Ecto neural progenitor cell (in vitro differentiated cells): ENCODE measurements around the gene SPIRE1.
"Not testable (repeated sequence)": the region's sequence is repeated elsewhere in the genome, so short reads cannot be mapped to it uniquely, and the experiment has no call there.

Source experiments
- DNase-seq: peaks from one replicate; pipeline ENCODE4 v3.0.0-alpha.2; 2018; ENCODE audit warnings: low spot score

SPIRE1 gene

GRCh38 chr18:12416098-12416729 is 241.7 kb downstream of the SPIRE1 start:
- no peak for DNase-seq

- no peak for DNase-seq
Observed at GRCh38 chr18:12411456-12411855, 246.5 kb downstream of the SPIRE1 start.

- not testable (repeated sequence) for DNase-seq
Observed at GRCh38 chr18:12410747-12411146, 247.2 kb downstream of the SPIRE1 start.

GRCh38 chr18:12410081-12410481 is 247.8 kb downstream of the SPIRE1 start:
- no peak for DNase-seq

GRCh38 chr18:12409469-12409868 is 248.4 kb downstream of the SPIRE1 start:
- DNase-seq, result no peak

- no peak for DNase-seq
Observed at GRCh38 chr18:12408247-12408869, 249.5 kb downstream of the SPIRE1 start.

- DNase-seq, result no peak
Observed at GRCh38 chr18:12406371-12407111, 251.4 kb downstream of the SPIRE1 start.

- DNase-seq, result no peak
Observed at GRCh38 chr18:12405066-12405465, 252.8 kb downstream of the SPIRE1 start.

GRCh38 chr18:12403601-12404506 is 254.1 kb downstream of the SPIRE1 start:
- no peak for DNase-seq

- DNase-seq, result no peak
Observed at GRCh38 chr18:12401881-12402280, 256.0 kb downstream of the SPIRE1 start.

GRCh38 chr18:12399231-12399630 is 258.7 kb downstream of the SPIRE1 start:
- no peak for DNase-seq

GRCh38 chr18:12398625-12399024 is 259.3 kb downstream of the SPIRE1 start:
- DNase-seq, result no peak

GRCh38 chr18:12397793-12398192 is 260.1 kb downstream of the SPIRE1 start:
- DNase-seq, result no peak

- no peak for DNase-seq
Observed at GRCh38 chr18:12397254-12397653, 260.7 kb downstream of the SPIRE1 start.
